Measurements from ENCODE around the gene TBC1D7. TPM values are rescaled to one million over a fixed set of nuclear protein-coding genes. Genes with fewer than 3 reads are reported as not detected.

TBC1D7 gene
- total RNA-seq, 2 donors from 2014 or later, result 37.7 to 59.0 TPM

DNA sequence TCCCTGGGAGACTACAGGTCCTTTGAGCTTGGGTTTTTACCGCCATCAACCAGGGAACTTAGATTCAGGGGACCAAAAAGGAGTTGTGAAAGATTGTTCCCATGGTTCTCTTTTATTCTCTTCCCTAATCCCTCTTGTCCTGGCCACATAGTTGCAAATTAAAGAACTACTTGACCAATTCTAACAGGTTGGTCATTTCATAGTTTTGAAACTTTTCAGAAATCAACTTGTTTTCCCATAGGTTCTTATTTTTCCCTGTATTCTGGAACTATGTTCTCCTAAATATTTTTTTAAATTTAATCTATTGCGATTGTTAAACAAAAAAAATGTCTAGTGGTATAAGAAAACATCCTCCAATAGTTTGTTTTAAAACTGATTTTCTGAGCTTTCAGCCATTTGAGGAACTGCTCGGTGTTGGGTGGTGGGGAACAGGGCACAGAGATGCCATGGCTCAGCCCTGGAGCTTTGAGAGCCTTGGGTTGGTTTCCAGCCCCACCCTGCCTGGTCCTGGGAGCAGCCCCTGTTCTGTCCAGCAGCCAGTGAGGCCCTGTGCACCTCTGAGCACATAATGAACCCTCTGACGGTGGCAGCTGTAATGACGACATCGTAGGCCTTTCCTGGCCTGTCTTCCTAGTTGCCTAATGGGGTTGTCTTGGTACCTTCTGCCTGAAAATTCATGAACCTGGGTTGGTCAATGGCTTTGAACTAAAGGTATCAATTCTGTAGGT is 53.5 kb downstream of the TBC1D7 start:
- H3K4me3 ChIP-seq (ENCODE audit: low read length), result no peak overlapping the region
- H3K4me1 Mint-ChIP-seq, result peaks cover 5% of the 10 kb centered on the region
- WGBS, 2 experiments (ENCODE audit: insufficient coverage in 1 of 2, insufficient read length in 1 of 2), result 77 to 78% methylated on average over 5 to 6 of the region's 6 CpGs
- no peaks in the 10 kb centered on the region for H3K36me3 Mint-ChIP-seq (ENCODE audit: low read depth)
- H3K9me3 Mint-ChIP-seq, result no peaks in the 10 kb centered on the region
- no peak overlapping the region for H3K27ac Mint-ChIP-seq
- TF ChIP-seq, protein P1, sequence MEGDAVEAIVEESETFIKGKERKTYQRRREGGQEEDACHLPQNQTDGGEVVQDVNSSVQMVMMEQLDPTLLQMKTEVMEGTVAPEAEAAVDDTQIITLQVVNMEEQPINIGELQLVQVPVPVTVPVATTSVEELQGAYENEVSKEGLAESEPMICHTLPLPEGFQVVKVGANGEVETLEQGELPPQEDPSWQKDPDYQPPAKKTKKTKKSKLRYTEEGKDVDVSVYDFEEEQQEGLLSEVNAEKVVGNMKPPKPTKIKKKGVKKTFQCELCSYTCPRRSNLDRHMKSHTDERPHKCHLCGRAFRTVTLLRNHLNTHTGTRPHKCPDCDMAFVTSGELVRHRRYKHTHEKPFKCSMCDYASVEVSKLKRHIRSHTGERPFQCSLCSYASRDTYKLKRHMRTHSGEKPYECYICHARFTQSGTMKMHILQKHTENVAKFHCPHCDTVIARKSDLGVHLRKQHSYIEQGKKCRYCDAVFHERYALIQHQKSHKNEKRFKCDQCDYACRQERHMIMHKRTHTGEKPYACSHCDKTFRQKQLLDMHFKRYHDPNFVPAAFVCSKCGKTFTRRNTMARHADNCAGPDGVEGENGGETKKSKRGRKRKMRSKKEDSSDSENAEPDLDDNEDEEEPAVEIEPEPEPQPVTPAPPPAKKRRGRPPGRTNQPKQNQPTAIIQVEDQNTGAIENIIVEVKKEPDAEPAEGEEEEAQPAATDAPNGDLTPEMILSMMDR (conservative IDR thresholded peaks at IDR 0.05), result no peak
- peaks cover 36% of the 10 kb centered on the region for H3K36me3 ChIP-seq (ENCODE audit: control insufficient read depth, insufficient read depth, low read length)
- no peak overlapping the region for H3K27ac ChIP-seq (ENCODE audit: low read depth, low read length)
- no peak overlapping the region for H3K9ac ChIP-seq (ENCODE audit: extremely low read depth, low read length, poor library complexity, severe bottlenecking)
- no peaks in the 10 kb centered on the region for H3K9me3 ChIP-seq (ENCODE audit: control insufficient read depth, low read length)
- H3K27me3 ChIP-seq (ENCODE audit: control insufficient read depth, insufficient read depth, low read length, poor library complexity, severe bottlenecking), result no peaks in the 10 kb centered on the region
- H3K4me1 ChIP-seq (ENCODE audit: control insufficient read depth, insufficient read depth, low read length), result no peaks in the 10 kb centered on the region
- no peak for DNase-seq
- H3K27me3 Mint-ChIP-seq (ENCODE audit: insufficient read depth), result no peaks in the 10 kb centered on the region
- H3K4me3 Mint-ChIP-seq, result no peak overlapping the region

DNA sequence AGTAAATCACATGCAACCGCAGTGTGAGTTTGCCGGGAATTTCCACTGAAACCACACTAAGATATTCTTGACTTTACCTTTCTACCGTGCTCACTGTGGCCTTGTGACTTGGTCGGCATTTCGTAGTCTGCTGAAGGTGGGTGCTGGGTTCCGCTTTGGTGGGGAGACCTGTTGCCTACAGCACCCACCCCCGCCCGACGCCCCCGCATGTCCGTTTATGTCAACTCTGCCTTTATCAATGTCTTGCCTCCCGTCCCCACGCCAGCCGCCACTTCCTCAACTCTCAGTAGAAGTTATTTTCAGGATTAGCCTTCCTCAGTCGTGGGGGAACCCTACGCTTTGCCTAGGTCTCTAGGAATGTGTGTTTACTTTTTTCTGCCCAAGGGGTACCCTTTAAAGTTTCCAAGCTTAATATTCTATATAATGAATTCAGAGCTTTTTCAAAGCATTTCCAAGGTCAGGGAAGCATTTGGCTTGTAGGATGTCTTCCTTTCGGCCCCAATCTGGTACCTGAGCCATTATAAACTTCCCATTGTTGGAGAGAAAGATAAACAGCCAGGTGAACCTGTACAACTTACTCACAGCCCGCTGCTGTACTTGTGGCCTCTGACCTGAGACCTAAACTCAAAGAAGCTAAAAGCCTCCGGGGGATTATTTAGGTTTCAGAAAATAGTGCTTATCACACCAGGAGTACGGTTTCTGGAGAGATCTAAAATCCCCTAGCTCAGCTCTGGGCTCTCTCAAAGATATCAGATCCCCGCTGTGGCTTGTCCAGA is 54.2 kb downstream of the TBC1D7 start:
- no peaks in the 10 kb centered on the region for H3K36me3 Mint-ChIP-seq (ENCODE audit: low read depth)
- no peaks in the 10 kb centered on the region for H3K9me3 ChIP-seq (ENCODE audit: control insufficient read depth, low read length)
- peaks cover 9% of the 10 kb centered on the region for H3K4me1 Mint-ChIP-seq
- H3K27ac ChIP-seq (ENCODE audit: low read depth, low read length), result no peak overlapping the region
- no peaks in the 10 kb centered on the region for H3K4me1 ChIP-seq (ENCODE audit: control insufficient read depth, insufficient read depth, low read length)
- TF ChIP-seq, protein P1 (conservative IDR thresholded peaks at IDR 0.05), result no peak
- no peak overlapping the region for H3K4me3 Mint-ChIP-seq
- no peaks in the 10 kb centered on the region for H3K27me3 ChIP-seq (ENCODE audit: control insufficient read depth, insufficient read depth, low read length, poor library complexity, severe bottlenecking)
- H3K9me3 Mint-ChIP-seq, result no peaks in the 10 kb centered on the region
- no peak overlapping the region for H3K4me3 ChIP-seq (ENCODE audit: low read length)
- H3K27me3 Mint-ChIP-seq (ENCODE audit: insufficient read depth), result no peaks in the 10 kb centered on the region
- 92 to 93% methylated on average over 12 to 21 of the region's 21 CpGs for WGBS, 2 experiments (ENCODE audit: insufficient coverage in 1 of 2, insufficient read length in 1 of 2)
- no peak for DNase-seq
- H3K27ac Mint-ChIP-seq, result peak overlapping the region; percentile 18
- H3K36me3 ChIP-seq (ENCODE audit: control insufficient read depth, insufficient read depth, low read length), result peaks cover 31% of the 10 kb centered on the region
- H3K9ac ChIP-seq (ENCODE audit: extremely low read depth, low read length, poor library complexity, severe bottlenecking), result no peak overlapping the region

DNA sequence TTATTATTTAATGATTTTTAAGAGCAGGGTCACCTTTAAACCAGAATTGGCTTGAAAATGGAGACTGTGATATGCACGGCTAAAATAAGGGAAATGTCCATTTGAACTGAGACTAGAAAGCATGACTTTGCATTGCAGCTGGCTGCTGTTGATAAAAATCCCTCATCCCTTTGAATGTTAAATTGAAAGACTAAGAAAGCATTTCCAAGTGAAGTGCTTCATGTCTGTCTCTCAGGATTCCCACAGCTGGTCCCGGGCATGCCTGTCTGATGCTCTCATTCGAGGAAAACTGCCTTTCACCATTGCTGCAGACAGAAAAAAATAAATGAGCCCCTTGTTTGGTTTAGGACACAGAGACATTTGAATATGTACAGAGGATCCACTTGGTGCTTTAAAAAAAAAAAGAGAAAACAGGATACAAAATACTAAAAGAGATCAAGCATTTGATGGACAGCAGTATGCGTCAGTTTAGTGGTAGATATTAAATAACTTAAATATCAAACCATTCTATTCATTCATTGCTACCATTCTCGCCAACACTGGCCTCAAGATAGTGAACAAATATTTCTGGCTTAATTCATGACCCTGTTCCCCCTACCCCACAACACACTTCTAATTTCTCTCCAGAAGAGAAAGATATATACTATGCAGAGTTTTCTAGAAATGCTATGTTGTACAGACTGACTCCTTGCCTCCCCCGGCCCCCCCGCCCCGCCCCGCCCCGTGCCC is 55.0 kb downstream of the TBC1D7 start:
- WGBS, 2 experiments (ENCODE audit: insufficient coverage in 1 of 2, insufficient read length in 1 of 2), result 92 to 95% methylated on average over 7 to 9 of the region's 10 CpGs
- no peak for DNase-seq
- Histone ChIP-seq H3K27me3 (ENCODE audit: control insufficient read depth, insufficient read depth, low read length, poor library complexity, severe bottlenecking) (no peaks in the 10 kb centered on the region), H3K36me3 (ENCODE audit: control insufficient read depth, insufficient read depth, low read length) (peaks cover 28% of the 10 kb centered on the region), H3K4me1 (ENCODE audit: control insufficient read depth, insufficient read depth, low read length) (no peaks in the 10 kb centered on the region), H3K27ac (ENCODE audit: low read depth, low read length) (no peak overlapping the region), H3K4me3 (ENCODE audit: low read length) (no peak overlapping the region), H3K9ac (ENCODE audit: extremely low read depth, low read length, poor library complexity, severe bottlenecking) (no peak overlapping the region), H3K9me3 (ENCODE audit: control insufficient read depth, low read length) (no peaks in the 10 kb centered on the region)
- H3K9me3 Mint-ChIP-seq, result no peaks in the 10 kb centered on the region
- TF ChIP-seq, protein P1 (conservative IDR thresholded peaks at IDR 0.05), result no peak
- H3K4me1 Mint-ChIP-seq, result peaks cover 15% of the 10 kb centered on the region
- H3K36me3 Mint-ChIP-seq (ENCODE audit: low read depth), result no peaks in the 10 kb centered on the region
- H3K27ac Mint-ChIP-seq, result no peak overlapping the region
- no peaks in the 10 kb centered on the region for H3K27me3 Mint-ChIP-seq (ENCODE audit: insufficient read depth)
- no peak overlapping the region for H3K4me3 Mint-ChIP-seq

Measured in endodermal cell (in vitro differentiated cells).